Measurements from ENCODE around the gene MLC1. TPM values are rescaled to one million over a fixed set of nuclear protein-coding genes. Genes with fewer than 3 reads are reported as not detected.

Gene MLC1
- total RNA-seq, 1 donor, result under 0.01 TPM

DNA sequence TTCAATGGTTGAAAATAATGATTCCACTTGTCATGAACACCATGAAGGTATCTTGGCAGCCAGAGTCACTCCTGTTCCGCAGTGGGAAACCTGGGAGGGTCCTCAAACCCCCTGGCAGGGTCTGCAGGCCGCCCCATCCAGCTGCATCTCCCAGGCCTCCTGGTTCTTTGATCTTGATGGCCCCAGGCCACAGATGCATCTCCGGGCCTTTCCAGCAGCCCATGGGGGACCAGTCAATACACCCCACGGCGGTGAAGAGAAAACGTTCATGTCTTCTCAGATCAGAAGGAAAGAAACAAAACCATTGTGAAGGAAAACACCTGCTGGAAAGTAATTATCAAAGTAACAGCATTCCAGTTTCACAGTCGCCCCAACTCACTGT is 25.4 kb downstream of the MLC1 start:
- TF ChIP-seq, protein P1, sequence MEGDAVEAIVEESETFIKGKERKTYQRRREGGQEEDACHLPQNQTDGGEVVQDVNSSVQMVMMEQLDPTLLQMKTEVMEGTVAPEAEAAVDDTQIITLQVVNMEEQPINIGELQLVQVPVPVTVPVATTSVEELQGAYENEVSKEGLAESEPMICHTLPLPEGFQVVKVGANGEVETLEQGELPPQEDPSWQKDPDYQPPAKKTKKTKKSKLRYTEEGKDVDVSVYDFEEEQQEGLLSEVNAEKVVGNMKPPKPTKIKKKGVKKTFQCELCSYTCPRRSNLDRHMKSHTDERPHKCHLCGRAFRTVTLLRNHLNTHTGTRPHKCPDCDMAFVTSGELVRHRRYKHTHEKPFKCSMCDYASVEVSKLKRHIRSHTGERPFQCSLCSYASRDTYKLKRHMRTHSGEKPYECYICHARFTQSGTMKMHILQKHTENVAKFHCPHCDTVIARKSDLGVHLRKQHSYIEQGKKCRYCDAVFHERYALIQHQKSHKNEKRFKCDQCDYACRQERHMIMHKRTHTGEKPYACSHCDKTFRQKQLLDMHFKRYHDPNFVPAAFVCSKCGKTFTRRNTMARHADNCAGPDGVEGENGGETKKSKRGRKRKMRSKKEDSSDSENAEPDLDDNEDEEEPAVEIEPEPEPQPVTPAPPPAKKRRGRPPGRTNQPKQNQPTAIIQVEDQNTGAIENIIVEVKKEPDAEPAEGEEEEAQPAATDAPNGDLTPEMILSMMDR (IDR thresholded peaks at IDR 0.05; ENCODE audit: insufficient read depth, low read depth, low read length), result no peak
- no peak for DNase-seq (ENCODE audit: low read depth)
- no peak overlapping the region for H3K4me3 ChIP-seq (ENCODE audit: low read depth, low read length)

DNA sequence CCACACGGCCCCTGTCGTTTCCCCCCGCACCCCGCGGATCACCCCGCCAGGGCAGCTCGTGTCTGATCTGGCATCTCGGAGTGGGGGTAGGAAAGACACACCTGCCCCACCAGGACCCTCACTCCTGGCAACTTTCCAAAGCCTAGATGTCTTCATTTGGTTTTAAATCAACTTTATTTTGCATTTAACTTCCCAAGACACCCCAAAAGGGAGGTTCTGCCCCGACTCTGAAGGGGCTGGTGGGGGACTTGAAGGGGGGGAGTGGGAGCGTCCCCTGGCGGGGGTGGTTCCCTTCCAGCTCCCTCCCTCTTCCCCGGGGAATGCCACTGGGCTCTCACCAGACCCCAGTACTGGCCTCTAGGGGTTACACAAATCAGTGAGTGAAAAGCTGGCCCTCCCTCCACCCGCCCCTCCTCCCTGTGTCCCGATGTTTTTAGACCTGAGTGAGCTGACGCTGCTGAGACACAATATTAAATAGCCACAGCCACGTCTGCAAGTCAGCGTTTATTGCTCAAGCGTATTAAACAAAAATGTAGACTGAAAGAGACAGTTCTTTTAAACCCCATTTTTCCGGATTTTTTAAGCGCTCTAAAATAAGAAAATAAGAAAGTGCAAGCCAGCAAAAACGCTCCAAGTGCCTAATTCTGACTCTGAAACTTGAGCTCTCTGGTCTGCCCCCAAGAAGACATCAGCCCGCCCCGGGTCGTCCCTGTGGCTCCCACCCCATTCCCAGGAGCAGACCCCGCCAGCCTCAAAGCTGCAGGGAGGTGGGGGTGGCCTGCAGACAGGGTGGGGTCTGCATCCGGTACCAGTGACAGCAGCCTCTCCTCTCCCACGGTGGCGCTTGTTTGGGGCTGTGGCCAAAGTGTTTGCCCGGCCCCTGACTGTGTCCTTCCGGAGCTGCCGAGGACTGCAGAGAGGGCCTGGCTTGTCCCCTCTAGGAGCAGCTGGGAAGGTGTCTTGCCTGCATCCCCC is 26.0 kb downstream of the MLC1 start:
- H3K4me3 ChIP-seq (ENCODE audit: low read depth, low read length), result peak overlapping the region; percentile 2
- TF ChIP-seq, protein P1 (IDR thresholded peaks at IDR 0.05; ENCODE audit: insufficient read depth, low read depth, low read length), result no peak
- DNase-seq (ENCODE audit: low read depth), result peak; percentile 68

DNA sequence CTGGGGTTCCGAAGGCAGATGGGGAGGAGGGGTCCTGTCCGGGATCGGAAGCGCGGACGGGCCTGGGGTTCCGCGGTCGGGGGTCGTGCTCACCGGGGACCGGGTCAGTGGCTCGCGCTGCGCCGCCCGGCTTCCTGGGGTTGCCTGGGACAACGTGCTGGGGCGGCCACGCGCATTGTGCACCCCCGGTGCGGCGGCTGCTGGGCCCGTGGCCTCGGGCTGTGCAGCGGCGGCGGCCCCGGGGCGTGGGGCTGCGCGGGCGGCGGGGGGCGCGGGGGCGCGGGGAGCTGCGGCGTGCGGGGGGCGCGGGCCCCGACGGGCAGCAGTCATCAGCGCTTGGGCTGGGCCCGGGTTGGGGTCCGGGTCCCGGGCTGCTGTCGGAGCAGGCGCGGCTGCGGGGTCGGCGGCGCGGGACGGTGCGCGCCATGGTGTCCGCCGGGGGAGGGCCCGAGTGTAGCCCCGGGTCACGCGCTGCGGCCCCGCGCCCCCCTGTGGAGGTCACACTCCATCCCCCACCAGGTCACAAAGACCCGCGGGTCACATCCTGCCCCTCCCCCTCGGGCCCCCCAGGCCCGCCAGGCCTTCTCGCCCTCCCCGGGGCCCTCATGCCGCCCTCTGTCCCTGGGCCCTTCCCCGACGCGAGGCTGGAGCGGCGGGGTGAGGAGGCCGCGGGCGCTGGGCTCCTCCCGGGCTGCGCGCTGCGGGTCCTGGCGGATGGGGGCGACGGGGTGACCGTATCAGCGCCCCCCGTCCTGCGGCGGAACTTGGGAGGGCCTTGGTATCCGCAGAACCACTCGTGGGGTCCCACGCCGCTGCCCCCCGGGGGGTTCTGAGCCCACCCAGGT is 26.9 kb downstream of the MLC1 start, which contains the start of gene TTLL8:
TSS of gene TTLL8 (minus strand) at position 238 of the 845 bp plus-strand sequence.
- TF ChIP-seq, protein P1 (IDR thresholded peaks at IDR 0.05; ENCODE audit: insufficient read depth, low read depth, low read length), result no peak
- H3K4me3 ChIP-seq (ENCODE audit: low read depth, low read length), result peak within 1 kb of the TSS; percentile 2
- DNase-seq (ENCODE audit: low read depth), result no peak

DNA sequence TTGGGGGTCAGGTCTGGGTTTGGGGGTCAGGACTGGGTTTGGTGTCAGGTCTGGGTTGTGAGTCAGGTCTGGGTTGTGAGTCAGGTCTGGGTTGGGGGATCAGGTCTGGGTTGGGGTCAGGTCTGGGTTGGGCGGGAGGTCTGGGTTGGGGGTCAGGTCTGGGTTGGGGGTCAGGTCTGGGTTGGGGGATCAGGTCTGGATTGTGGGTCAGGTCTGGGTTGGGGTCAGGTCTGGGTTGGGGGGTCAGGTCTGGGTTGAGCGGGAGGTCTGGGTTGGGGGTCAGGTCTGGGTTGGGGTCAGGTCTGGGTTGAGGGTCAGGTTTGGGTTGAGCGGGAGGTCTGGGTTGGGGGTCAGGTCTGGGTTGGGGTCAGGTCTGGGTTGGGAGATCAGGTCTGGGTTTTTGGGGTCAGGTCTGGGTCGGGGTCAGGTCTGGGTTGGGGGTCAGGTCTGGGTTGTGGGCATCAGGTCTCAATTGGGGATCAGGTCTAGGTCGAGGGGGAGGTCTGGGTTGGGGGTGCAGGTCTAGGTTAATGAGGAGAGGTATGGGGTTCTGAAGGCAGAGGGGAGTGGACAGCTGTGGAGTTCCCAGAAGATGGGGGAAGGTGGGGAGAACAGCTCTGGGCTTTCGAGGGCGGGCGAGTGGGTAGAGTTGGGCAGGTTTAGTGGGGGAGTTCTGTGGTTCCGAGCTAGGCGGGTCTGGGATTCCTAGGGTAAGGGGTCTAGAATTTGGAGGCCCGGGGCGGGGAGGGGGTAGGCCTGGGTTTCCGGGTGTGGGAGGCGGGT is 27.8 kb downstream of the MLC1 start:
- TF ChIP-seq, protein P1 (IDR thresholded peaks at IDR 0.05; ENCODE audit: insufficient read depth, low read depth, low read length), result no peak
- DNase-seq (ENCODE audit: low read depth), result no peak
- H3K4me3 ChIP-seq (ENCODE audit: low read depth, low read length), result no peak overlapping the region

DNA sequence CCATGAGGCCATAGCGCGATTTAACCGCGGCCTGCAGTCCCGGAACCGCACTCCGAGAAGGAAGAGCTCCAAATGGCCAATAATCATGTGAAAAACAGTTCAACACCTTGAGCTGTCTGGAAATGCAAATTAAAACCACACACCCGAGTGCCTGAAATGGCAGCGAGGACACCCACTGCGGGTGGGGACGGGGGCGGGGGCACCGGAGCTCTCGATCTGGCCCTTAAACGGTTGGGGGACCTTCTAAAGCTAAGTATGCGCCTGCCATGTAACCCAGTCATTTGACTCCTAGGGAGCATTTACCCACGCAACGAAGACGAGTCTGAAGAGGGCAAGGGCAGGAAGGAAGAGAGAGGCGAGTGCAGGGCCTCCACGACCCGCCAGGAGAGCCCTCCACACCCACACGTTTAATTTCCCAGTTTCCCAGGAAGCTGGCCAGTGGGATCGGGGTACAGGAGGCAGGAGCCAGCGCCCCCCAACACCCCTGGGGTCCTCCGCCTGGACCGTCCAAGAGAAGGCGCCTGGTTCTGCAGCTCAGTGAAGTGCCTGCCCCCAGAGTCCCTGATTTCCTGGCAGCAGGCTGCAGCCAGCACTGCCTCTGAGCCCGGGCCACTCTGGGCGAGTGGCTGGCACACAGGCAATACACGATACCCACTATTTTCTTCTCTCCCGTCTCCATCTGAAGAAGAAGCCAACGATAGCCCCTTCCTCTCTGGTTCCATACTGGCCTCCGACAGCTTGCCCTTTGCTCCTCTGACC is 28.8 kb downstream of the MLC1 start:
- TF ChIP-seq, protein P1 (IDR thresholded peaks at IDR 0.05; ENCODE audit: insufficient read depth, low read depth, low read length), result no peak
- no peak for DNase-seq (ENCODE audit: low read depth)
- H3K4me3 ChIP-seq (ENCODE audit: low read depth, low read length), result no peak overlapping the region
